Hepatocyte (in vitro differentiated cells): ENCODE measurements around the gene KIF13A. TPM values are rescaled to one million over a fixed set of nuclear protein-coding genes. Genes with fewer than 3 reads are reported as not detected.
A peak's percentile ranks its signal among the peaks of the same experiment; 100 is the strongest.

ENCODE experiments used
- DNase-seq: peaks from one replicate; pipeline ENCODE4 v3.0.0-alpha.2; 2016; ENCODE audit warnings: low spot score
- H2AFZ ChIP-seq: fragments of 200-600 bp; sonication (generic); 2 replicates; pipeline ENCODE4 v1.6.0; 2016; ENCODE audit warnings: antibody characterized with exemption, mild to moderate bottlenecking
- H3K27ac ChIP-seq: fragments of 200-600 bp; sonication (generic); 2 replicates; pipeline ENCODE4 v1.5.1; 2016; ENCODE audit warnings: mild to moderate bottlenecking
- H3K27me3 ChIP-seq: fragments of 200-600 bp; sonication (generic); 2 replicates; pipeline ENCODE4 v1.6.1; 2016
- H3K36me3 ChIP-seq: fragments of 200-600 bp; sonication (generic); replicated peaks from 2 replicates; pipeline ENCODE4 v1.5.1; 2016; ENCODE audit warnings: low read depth; ENCODE audit not compliant: insufficient read depth
- H3K4me1 ChIP-seq: fragments of 200-600 bp; sonication (generic); 2 replicates; pipeline ENCODE4 v1.5.1; 2016; ENCODE audit warnings: mild to moderate bottlenecking, moderate library complexity; ENCODE audit not compliant: insufficient read depth
- H3K4me2 ChIP-seq: fragments of 200-600 bp; sonication (generic); 2 replicates; pipeline ENCODE4 v1.6.0; 2016
- H3K4me3 ChIP-seq: fragments of 200-600 bp; sonication (generic); 2 replicates; pipeline ENCODE4 v1.5.1; 2016; ENCODE audit warnings: mild to moderate bottlenecking
- H3K79me2 ChIP-seq: fragments of 200-600 bp; sonication (generic); 2 replicates; pipeline ENCODE4 v1.6.0; 2017; ENCODE audit warnings: mild to moderate bottlenecking
- H3K9me2 ChIP-seq: fragments of 200-600 bp; sonication (generic); replicated peaks from 2 replicates; pipeline ENCODE4 v1.6.0; 2017; ENCODE audit warnings: mild to moderate bottlenecking; ENCODE audit not compliant: insufficient read depth
- H3K9me3 ChIP-seq: fragments of 200-600 bp; sonication (generic); 2 replicates; pipeline ENCODE4 v1.5.1; 2016; ENCODE audit warnings: low read depth, mild to moderate bottlenecking
- H4K20me1 ChIP-seq: fragments of 200-600 bp; sonication (generic); 2 replicates; pipeline ENCODE4 v1.6.0; 2016; ENCODE audit warnings: mild to moderate bottlenecking; ENCODE audit not compliant: insufficient read depth, poor library complexity, severe bottlenecking
- CTCF ChIP-seq: fragments of 200-600 bp; sonication (generic); IDR thresholded peaks from 2 replicates; pipeline ENCODE4 v1.5.1; 2016; ENCODE audit warnings: antibody characterized with exemption, mild to moderate bottlenecking; ENCODE audit not compliant: poor library complexity
- EZH2 ChIP-seq: fragments of 200-600 bp; sonication (generic); IDR thresholded peaks from 2 replicates; pipeline ENCODE4 v1.6.1; 2016; ENCODE audit warnings: antibody characterized with exemption, mild to moderate bottlenecking, borderline replicate concordance
- EZH2phosphoT487 ChIP-seq: fragments of 200-600 bp; sonication (generic); IDR thresholded peaks from one replicate; pipeline ENCODE4 v1.6.1; 2018; ENCODE audit warnings: antibody characterized with exemption, mild to moderate bottlenecking, low read depth, moderate library complexity; ENCODE audit not compliant: unreplicated experiment, severe bottlenecking
- WGBS: methylation state at CpG from one replicate; pipeline ENCODE4 v1.1.6; 2016; ENCODE audit warnings: low lambda C conversion rate; ENCODE audit errors: missing lambda C conversion rate; 5-methylcytosine and 5-hydroxymethylcytosine counted together
- polyA plus RNA-seq: library from polyadenylated mRNA; unstranded; fragments of >200 nt; fragmentation: Nextera tagmentation; extraction: Ambion mirVana; gene quantifications from 2 replicates; pipeline ENCODE4 v1.2.1, GENCODE V29; 2016
- total RNA-seq: library from RNA; depleted of rRNA; stranded (reverse); fragments of >200 nt; gene quantifications from 2 replicates; pipeline ENCODE4 v1.2.3, GENCODE V29; 2014

The KIF13A gene
- total and polyA plus RNA-seq, 2 experiments from 2014 or later: 13.0 to 27.9 TPM

GRCh38 chr6:17966451-17966850 lies 21.0 kb downstream of the KIF13A start:
- H2AFZ ChIP-seq: no peak overlapping the region
- TF ChIP-seq CTCF (no peak), EZH2 (no peak), EZH2phosphoT487 (no peak)
- H3K9me2 ChIP-seq: no peaks in the 10 kb centered on the region
- H3K79me2 ChIP-seq: peaks cover 65% of the 10 kb centered on the region
- WGBS: 97% methylated on average over 2 of the region's 2 CpGs
- no peak for DNase-seq
- H3K4me3 ChIP-seq: no peak overlapping the region
- H4K20me1 ChIP-seq: peaks cover 3% of the 10 kb centered on the region
- no peaks in the 10 kb centered on the region for H3K36me3 ChIP-seq
- H3K27me3 ChIP-seq: no peaks in the 10 kb centered on the region
- no peak overlapping the region for H3K4me2 ChIP-seq
- H3K27ac ChIP-seq: no peak overlapping the region
- no peaks in the 10 kb centered on the region for H3K4me1 ChIP-seq
- no peaks in the 10 kb centered on the region for H3K9me3 ChIP-seq

- DNase-seq: no peak
- TF ChIP-seq EZH2: no peak
- TF ChIP-seq CTCF: no peak
- no peak for TF ChIP-seq EZH2phosphoT487
- Histone ChIP-seq H3K9me2 (no peaks in the 10 kb centered on the region), H3K27ac (no peak overlapping the region), H3K79me2 (peaks cover 63% of the 10 kb centered on the region), H4K20me1 (peaks cover 3% of the 10 kb centered on the region), H2AFZ (no peak overlapping the region), H3K9me3 (no peaks in the 10 kb centered on the region), H3K4me2 (no peak overlapping the region), H3K4me3 (no peak overlapping the region), H3K27me3 (no peaks in the 10 kb centered on the region), H3K4me1 (no peaks in the 10 kb centered on the region), H3K36me3 (no peaks in the 10 kb centered on the region)
These were observed 22.0 kb downstream of the KIF13A start for GRCh38 chr6:17965397-17965796.

- Histone ChIP-seq H3K4me1 (no peaks in the 10 kb centered on the region), H4K20me1 (peaks cover 3% of the 10 kb centered on the region), H3K9me2 (no peaks in the 10 kb centered on the region), H3K27me3 (no peaks in the 10 kb centered on the region), H3K79me2 (peaks cover 64% of the 10 kb centered on the region), H3K4me3 (no peak overlapping the region), H3K27ac (no peak overlapping the region), H3K4me2 (no peak overlapping the region), H2AFZ (no peak overlapping the region), H3K9me3 (no peaks in the 10 kb centered on the region), H3K36me3 (no peaks in the 10 kb centered on the region)
- no peak for DNase-seq
- 97% methylated on average over 8 of the region's 8 CpGs for WGBS
- TF ChIP-seq EZH2phosphoT487 (no peak), CTCF (no peak), EZH2 (no peak)
These were observed 22.8 kb downstream of the KIF13A start for GRCh38 chr6:17964633-17965032.

- Histone ChIP-seq H3K9me2 (no peaks in the 10 kb centered on the region), H3K36me3 (no peaks in the 10 kb centered on the region), H3K4me1 (no peaks in the 10 kb centered on the region), H3K4me3 (no peak overlapping the region), H3K27ac (peak overlapping the region; percentile 14), H4K20me1 (peaks cover 3% of the 10 kb centered on the region), H2AFZ (no peak overlapping the region), H3K4me2 (peak overlapping the region; percentile 47), H3K79me2 (peaks cover 66% of the 10 kb centered on the region), H3K9me3 (no peaks in the 10 kb centered on the region), H3K27me3 (no peaks in the 10 kb centered on the region)
- DNase-seq: peak; percentile 74
- no peak for TF ChIP-seq CTCF
- TF ChIP-seq EZH2phosphoT487: no peak
- no peak for TF ChIP-seq EZH2
- 57% methylated on average over 6 of the region's 6 CpGs for WGBS
These were observed 24.9 kb downstream of the KIF13A start for GRCh38 chr6:17962436-17963031.
